Measurements from ENCODE around the gene VAV3. TPM values are rescaled to one million over a fixed set of nuclear protein-coding genes. Genes with fewer than 3 reads are reported as not detected.
"Not testable (repeated sequence)": the region's sequence is repeated elsewhere in the genome, so short reads cannot be mapped to it uniquely, and the experiment has no call there.

The VAV3 gene
- total RNA-seq, 5 donors from 2014 or later (not counting 1 experiment from before 2014, with no cell fraction given): 3.7 to 13.4 (median 4.6) TPM

DNA sequence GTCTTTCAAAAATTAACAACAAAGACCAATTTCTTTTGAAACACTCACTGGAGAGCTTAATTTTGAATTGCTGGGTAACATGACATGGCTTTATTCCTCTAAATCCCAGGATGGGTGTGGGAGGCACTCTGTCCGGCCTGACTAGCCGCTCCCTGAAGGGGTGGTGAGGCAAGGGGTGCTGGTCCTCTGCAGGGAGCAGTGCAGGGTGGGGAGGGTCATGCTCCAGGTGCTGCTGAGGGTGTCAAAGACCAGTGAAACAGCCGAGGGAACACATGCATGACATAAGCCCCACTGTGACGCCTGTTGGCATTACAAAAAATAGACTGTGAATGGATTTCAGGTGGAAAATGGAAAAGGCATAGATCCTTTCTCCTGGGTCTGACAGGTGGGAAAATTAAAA, 223.7 kb downstream of the VAV3 start:
- Histone ChIP-seq H3K36me3 (ENCODE audit: control insufficient read depth in 2 of 2, extremely low read depth in 1 of 2, insufficient read depth in 1 of 2, low read length in 1 of 2) (no peaks in the 10 kb centered on the region), H3K9me3 (no peaks in the 10 kb centered on the region), H3K27ac (ENCODE audit: low read length) (no peak overlapping the region), H3K27me3 (replicated peaks in 1 of 2; ENCODE audit: control insufficient read depth in 2 of 2, extremely low read depth in 1 of 2, insufficient read depth in 2 of 2, low read length in 1 of 2) (no peaks in the 10 kb centered on the region), H3K4me1 (ENCODE audit: control insufficient read depth in 1 of 2, extremely low read depth in 1 of 2, insufficient read depth in 2 of 2, low read length in 2 of 2) (no peaks in the 10 kb centered on the region), H3K4me3 (ENCODE audit: control insufficient read depth in 1 of 2, extremely low read depth in 1 of 2, low read length in 1 of 2) (no peak overlapping the region)
- peaks cover 0 to 3% (median 0%) of the 10 kb centered on the region in 3 donors for H3K4me1 Mint-ChIP-seq
- H3K4me3 Mint-ChIP-seq: no peak overlapping the region
- POLR2A ChIA-PET: no interaction called here
- CTCF ChIA-PET: no interaction called here
- DNase-seq (no peak), ATAC-seq (replicated peaks in 1 of 4) (no peak)
- no peaks in the 10 kb centered on the region for H3K27me3 Mint-ChIP-seq
- H3K27ac Mint-ChIP-seq: no peak overlapping the region
- H3K9me3 Mint-ChIP-seq: no peaks in the 10 kb centered on the region
- 100% methylated on average over 2 of the region's 4 CpGs for WGBS (ENCODE audit: insufficient coverage)
- peaks cover 3% of the 10 kb centered on the region for H3K36me3 Mint-ChIP-seq

DNA sequence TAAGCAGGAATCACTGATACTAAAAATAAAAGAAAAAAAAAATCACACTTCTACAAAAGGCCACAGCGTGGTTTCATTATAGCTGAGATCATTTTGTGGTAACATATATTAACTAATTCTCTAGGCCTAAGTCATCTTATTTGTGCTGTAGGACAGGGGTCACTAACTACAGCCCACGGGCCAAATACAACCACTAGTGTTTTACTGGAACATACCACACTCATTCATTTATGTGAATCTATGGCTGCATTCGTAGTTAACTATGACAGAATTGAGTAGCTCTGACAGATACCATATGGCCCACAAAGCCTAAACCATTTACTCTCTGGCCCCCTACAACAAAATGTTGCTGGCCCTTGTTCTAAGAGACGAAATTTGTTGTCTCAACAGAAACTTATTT, 224.4 kb downstream of the VAV3 start:
- Mint-ChIP-seq H3K36me3 (peaks cover 3% of the 10 kb centered on the region), H3K27me3 (no peaks in the 10 kb centered on the region), H3K27ac (no peak overlapping the region), H3K4me3 (no peak overlapping the region), H3K9me3 (no peaks in the 10 kb centered on the region), H3K4me1 (peaks cover 0 to 3% (median 0%) of the 10 kb centered on the region in 3 donors)
- no peak overlapping the region for H3K4me3 ChIP-seq (ENCODE audit: control insufficient read depth in 1 of 2, extremely low read depth in 1 of 2, low read length in 1 of 2)
- H3K27ac ChIP-seq (ENCODE audit: low read length): no peak overlapping the region
- no peak for DNase-seq
- POLR2A ChIA-PET: interaction anchor here in 1 of 2 donors (0.6 kb wide), 1 partner anchor 1186 kb away, joined by 3 read pairs; no protein-coding TSS in a partner anchor
- H3K27me3 ChIP-seq (replicated peaks in 1 of 2; ENCODE audit: control insufficient read depth in 2 of 2, extremely low read depth in 1 of 2, insufficient read depth in 2 of 2, low read length in 1 of 2): no peaks in the 10 kb centered on the region
- H3K9me3 ChIP-seq: no peaks in the 10 kb centered on the region
- CTCF ChIA-PET: interaction anchor here in 1 of 2 donors (0.6 kb wide), 1 partner anchor 52 kb away, joined by 3 read pairs; no protein-coding TSS in a partner anchor
- ATAC-seq (replicated peaks in 1 of 4): no peak
- H3K36me3 ChIP-seq (ENCODE audit: control insufficient read depth in 2 of 2, extremely low read depth in 1 of 2, insufficient read depth in 1 of 2, low read length in 1 of 2): no peaks in the 10 kb centered on the region
- no peaks in the 10 kb centered on the region for H3K4me1 ChIP-seq (ENCODE audit: control insufficient read depth in 1 of 2, extremely low read depth in 1 of 2, insufficient read depth in 2 of 2, low read length in 2 of 2)
- 100% methylated on average over 1 of the region's 4 CpGs for WGBS (ENCODE audit: insufficient coverage)

DNA sequence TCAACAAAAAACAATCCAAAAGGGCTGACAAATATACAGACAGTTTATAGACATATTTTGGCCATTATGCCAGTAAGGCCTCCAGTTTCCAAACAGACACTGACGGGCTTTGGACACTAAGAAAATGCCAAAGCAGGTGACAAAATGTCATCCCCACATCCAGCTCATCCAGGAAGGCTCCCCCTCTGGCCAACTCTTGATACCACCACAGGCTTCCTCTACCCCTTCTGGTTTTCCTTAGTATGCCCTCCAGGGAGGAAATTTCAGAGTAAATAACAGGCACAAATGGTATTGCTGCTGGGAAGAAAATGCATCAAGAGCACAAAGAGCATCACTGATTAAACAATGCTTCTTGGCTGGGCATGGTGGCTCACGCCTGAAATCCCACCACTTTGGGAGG, 225.3 kb downstream of the VAV3 start:
- Histone ChIP-seq H3K36me3 (ENCODE audit: control insufficient read depth in 2 of 2, extremely low read depth in 1 of 2, insufficient read depth in 1 of 2, low read length in 1 of 2) (no peaks in the 10 kb centered on the region), H3K9me3 (no peaks in the 10 kb centered on the region), H3K27me3 (replicated peaks in 1 of 2; ENCODE audit: control insufficient read depth in 2 of 2, extremely low read depth in 1 of 2, insufficient read depth in 2 of 2, low read length in 1 of 2) (no peaks in the 10 kb centered on the region), H3K27ac (ENCODE audit: low read length) (no peak overlapping the region), H3K4me1 (ENCODE audit: control insufficient read depth in 1 of 2, extremely low read depth in 1 of 2, insufficient read depth in 2 of 2, low read length in 2 of 2) (no peaks in the 10 kb centered on the region), H3K4me3 (ENCODE audit: control insufficient read depth in 1 of 2, extremely low read depth in 1 of 2, low read length in 1 of 2) (no peak overlapping the region)
- H3K9me3 Mint-ChIP-seq: peaks cover 0 to 6% (median 0%) of the 10 kb centered on the region in 3 donors
- 84% methylated on average over 2 of the region's 2 CpGs for WGBS (ENCODE audit: insufficient coverage)
- peaks cover 13% of the 10 kb centered on the region for H3K36me3 Mint-ChIP-seq
- no peak overlapping the region for H3K4me3 Mint-ChIP-seq
- peaks cover 0 to 3% (median 0%) of the 10 kb centered on the region in 3 donors for H3K4me1 Mint-ChIP-seq
- H3K27ac Mint-ChIP-seq: no peak overlapping the region
- no peaks in the 10 kb centered on the region for H3K27me3 Mint-ChIP-seq
- POLR2A ChIA-PET: no interaction called here
- ATAC-seq (replicated peaks in 1 of 4) (no peak), DNase-seq (no peak)
- CTCF ChIA-PET: no interaction called here

DNA sequence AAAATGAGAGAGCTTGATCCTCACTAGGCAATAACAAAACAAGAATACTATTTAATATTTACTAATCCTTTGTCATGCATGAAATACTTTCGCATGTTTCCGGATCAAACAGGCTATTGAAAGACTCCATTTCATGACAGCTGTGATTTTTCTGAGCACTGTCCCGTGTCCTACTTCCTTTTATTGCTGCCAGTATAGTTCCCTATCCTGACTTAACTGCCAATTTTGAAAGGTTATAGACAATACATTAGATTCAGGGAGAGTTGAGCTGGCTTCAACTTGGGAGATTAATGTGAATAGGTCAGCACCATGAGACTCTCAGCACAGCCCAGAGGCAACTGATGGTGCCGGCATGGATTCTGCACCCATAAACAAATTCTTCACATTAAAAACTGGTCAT, 225.8 kb downstream of the VAV3 start:
- Mint-ChIP-seq H3K4me3 (no peak overlapping the region), H3K27ac (no peak overlapping the region), H3K4me1 (peaks cover 0 to 3% (median 0%) of the 10 kb centered on the region in 3 donors), H3K9me3 (peaks cover 0 to 6% (median 1%) of the 10 kb centered on the region in 3 donors), H3K36me3 (peaks cover 14% of the 10 kb centered on the region), H3K27me3 (no peaks in the 10 kb centered on the region)
- no peak for ATAC-seq (replicated peaks in 1 of 4)
- H3K27me3 ChIP-seq (replicated peaks in 1 of 2; ENCODE audit: control insufficient read depth in 2 of 2, extremely low read depth in 1 of 2, insufficient read depth in 2 of 2, low read length in 1 of 2): no peaks in the 10 kb centered on the region
- POLR2A ChIA-PET: interaction anchor here in 1 of 2 donors (0.5 kb wide), 1 partner anchor 390 kb away, joined by 3 read pairs; no protein-coding TSS in a partner anchor
- H3K27ac ChIP-seq (ENCODE audit: low read length): no peak overlapping the region
- H3K4me3 ChIP-seq (ENCODE audit: control insufficient read depth in 1 of 2, extremely low read depth in 1 of 2, low read length in 1 of 2): no peak overlapping the region
- H3K4me1 ChIP-seq (ENCODE audit: control insufficient read depth in 1 of 2, extremely low read depth in 1 of 2, insufficient read depth in 2 of 2, low read length in 2 of 2): no peaks in the 10 kb centered on the region
- H3K36me3 ChIP-seq (ENCODE audit: control insufficient read depth in 2 of 2, extremely low read depth in 1 of 2, insufficient read depth in 1 of 2, low read length in 1 of 2): no peaks in the 10 kb centered on the region
- no peak for DNase-seq
- H3K9me3 ChIP-seq: no peaks in the 10 kb centered on the region
- CTCF ChIA-PET: no interaction called here
- WGBS (ENCODE audit: insufficient coverage): 100% methylated on average over 2 of the region's 4 CpGs

DNA sequence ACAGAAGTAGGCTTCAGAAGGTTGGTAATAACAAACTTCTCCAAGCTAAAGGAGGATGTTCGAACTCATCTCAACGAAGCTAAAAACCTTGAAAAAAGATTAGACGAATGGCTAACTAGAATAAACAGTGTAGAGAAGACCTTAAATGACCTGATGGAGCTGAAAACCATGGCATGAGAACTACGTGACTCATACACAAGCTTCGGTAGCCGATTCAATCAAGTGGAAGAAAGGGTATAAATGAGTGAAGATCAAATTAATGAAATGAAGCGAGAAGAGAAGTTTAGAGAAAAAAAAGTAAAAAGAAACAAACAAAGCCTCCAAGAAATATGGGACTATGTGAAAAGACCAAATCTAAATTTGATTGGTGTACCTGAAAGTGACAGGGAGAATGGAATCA, 231.6 kb downstream of the VAV3 start:
- ATAC-seq (replicated peaks in 1 of 4); DNase-seq; CTCF ChIA-PET; H3K4me3 ChIP-seq (ENCODE audit: control insufficient read depth in 1 of 2, extremely low read depth in 1 of 2, low read length in 1 of 2); H3K4me1 Mint-ChIP-seq; POLR2A ChIA-PET; H3K4me1 ChIP-seq (ENCODE audit: control insufficient read depth in 1 of 2, extremely low read depth in 1 of 2, insufficient read depth in 2 of 2, low read length in 2 of 2); H3K27ac Mint-ChIP-seq; H3K4me3 Mint-ChIP-seq; H3K27ac ChIP-seq (ENCODE audit: low read length); H3K9me3 Mint-ChIP-seq; H3K27me3 ChIP-seq (replicated peaks in 1 of 2; ENCODE audit: control insufficient read depth in 2 of 2, extremely low read depth in 1 of 2, insufficient read depth in 2 of 2, low read length in 1 of 2); H3K36me3 ChIP-seq (ENCODE audit: control insufficient read depth in 2 of 2, extremely low read depth in 1 of 2, insufficient read depth in 1 of 2, low read length in 1 of 2); H3K27me3 Mint-ChIP-seq; H3K9me3 ChIP-seq: not testable (repeated sequence)
- peaks cover 30% of the 10 kb centered on the region for H3K36me3 Mint-ChIP-seq
- WGBS (ENCODE audit: insufficient coverage): 100% methylated on average over 4 of the region's 7 CpGs

DNA sequence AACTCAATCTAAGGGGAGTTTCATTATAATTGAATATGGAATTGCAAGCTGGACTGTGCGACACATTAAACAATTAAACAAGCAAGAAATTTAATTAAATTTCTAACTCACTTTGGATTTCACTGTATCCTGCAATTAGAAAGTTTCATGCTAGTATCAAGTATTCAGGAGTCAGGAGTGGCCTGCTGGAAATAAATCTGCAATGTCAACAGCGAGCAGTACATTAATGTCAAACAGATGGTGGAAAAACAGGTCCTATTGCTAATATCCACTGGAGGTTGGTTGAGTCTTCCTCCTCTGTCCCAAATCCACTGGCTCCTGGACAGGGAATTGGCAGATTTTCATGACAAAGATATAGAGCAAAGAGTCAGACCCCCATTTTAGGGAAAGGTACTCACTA, 237.1 kb downstream of the VAV3 start:
- ChIA-PET POLR2A (no interaction called here), CTCF (no interaction called here)
- ATAC-seq (replicated peaks in 1 of 4) (no peak), DNase-seq (no peak)
- peaks cover 0 to 3% of the 10 kb centered on the region in 2 donors for H3K36me3 ChIP-seq (ENCODE audit: control insufficient read depth in 2 of 2, extremely low read depth in 1 of 2, insufficient read depth in 1 of 2, low read length in 1 of 2)
- no peaks in the 10 kb centered on the region for H3K4me1 Mint-ChIP-seq
- H3K4me1 ChIP-seq (ENCODE audit: control insufficient read depth in 1 of 2, extremely low read depth in 1 of 2, insufficient read depth in 2 of 2, low read length in 2 of 2): no peaks in the 10 kb centered on the region
- peaks cover 25% of the 10 kb centered on the region for H3K36me3 Mint-ChIP-seq
- no peak overlapping the region for H3K4me3 Mint-ChIP-seq
- H3K9me3 Mint-ChIP-seq: no peaks in the 10 kb centered on the region
- H3K9me3 ChIP-seq: no peaks in the 10 kb centered on the region
- H3K4me3 ChIP-seq (ENCODE audit: control insufficient read depth in 1 of 2, extremely low read depth in 1 of 2, low read length in 1 of 2): no peak overlapping the region
- no peak overlapping the region for H3K27ac Mint-ChIP-seq
- H3K27me3 Mint-ChIP-seq: no peaks in the 10 kb centered on the region
- WGBS (ENCODE audit: insufficient coverage): no CpG with 5 or more reads among the region's 2 CpGs
- H3K27ac ChIP-seq (ENCODE audit: low read length): no peak overlapping the region
- H3K27me3 ChIP-seq (replicated peaks in 1 of 2; ENCODE audit: control insufficient read depth in 2 of 2, extremely low read depth in 1 of 2, insufficient read depth in 2 of 2, low read length in 1 of 2): no peaks in the 10 kb centered on the region

DNA sequence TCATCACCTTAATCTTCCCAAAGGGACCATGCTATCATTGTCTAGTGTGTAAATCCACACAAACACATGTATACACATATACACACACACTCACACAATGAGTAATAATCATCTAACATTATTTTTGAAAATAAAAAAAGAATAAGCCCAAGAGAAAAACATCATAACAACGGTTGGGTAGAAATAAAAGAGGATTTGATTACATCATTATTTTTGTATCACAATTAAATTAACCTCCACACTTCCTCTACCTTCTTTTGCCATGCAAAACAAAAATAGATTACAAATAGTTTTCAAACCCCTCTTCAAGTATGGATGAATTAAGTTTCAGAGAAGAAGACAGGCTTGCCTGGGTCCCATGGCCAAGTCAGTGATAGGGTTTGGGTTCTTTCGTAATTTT, 238.1 kb downstream of the VAV3 start:
- ChIA-PET POLR2A (no interaction called here), CTCF (no interaction called here)
- Mint-ChIP-seq H3K36me3 (peaks cover 22% of the 10 kb centered on the region), H3K27ac (no peak overlapping the region), H3K4me3 (no peak overlapping the region), H3K9me3 (no peaks in the 10 kb centered on the region), H3K27me3 (no peaks in the 10 kb centered on the region), H3K4me1 (no peaks in the 10 kb centered on the region)
- Histone ChIP-seq H3K36me3 (ENCODE audit: control insufficient read depth in 2 of 2, extremely low read depth in 1 of 2, insufficient read depth in 1 of 2, low read length in 1 of 2) (peaks cover 0 to 3% of the 10 kb centered on the region in 2 donors), H3K27ac (ENCODE audit: low read length) (no peak overlapping the region), H3K4me3 (ENCODE audit: control insufficient read depth in 1 of 2, extremely low read depth in 1 of 2, low read length in 1 of 2) (no peak overlapping the region), H3K4me1 (ENCODE audit: control insufficient read depth in 1 of 2, extremely low read depth in 1 of 2, insufficient read depth in 2 of 2, low read length in 2 of 2) (no peaks in the 10 kb centered on the region), H3K27me3 (replicated peaks in 1 of 2; ENCODE audit: control insufficient read depth in 2 of 2, extremely low read depth in 1 of 2, insufficient read depth in 2 of 2, low read length in 1 of 2) (no peaks in the 10 kb centered on the region), H3K9me3 (no peaks in the 10 kb centered on the region)
- WGBS (ENCODE audit: insufficient coverage): no CpG with 5 or more reads among the region's 2 CpGs
- ATAC-seq (replicated peaks in 1 of 4): no peak
- DNase-seq: no peak

Data from T-cell (primary cell).